SU-DHL-6 (cell line): ENCODE data around the gene EIF3D.
"Not testable (repeated sequence)": the region's sequence is repeated elsewhere in the genome, so short reads cannot be mapped to it uniquely, and the experiment has no call there.

ENCODE experiments used
- H2AFZ ChIP-seq: fragments of 200-600 bp; sonication (generic); 2 replicates; pipeline ENCODE4 v1.6.1; 2014; ENCODE audit warnings: low read depth, mild to moderate bottlenecking, moderate library complexity, mixed read lengths, antibody characterized with exemption, low read length; ENCODE audit not compliant: severe bottlenecking
- H3F3A ChIP-seq: fragments of 200-600 bp; shearing (Covaris generic); 2 replicates; pipeline ENCODE4 v1.6.0; 2016; ENCODE audit warnings: antibody characterized with exemption, mild to moderate bottlenecking; ENCODE audit not compliant: insufficient read depth
- H3K27ac ChIP-seq: fragments of 200-600 bp; sonication (generic); 2 replicates; pipeline ENCODE4 v1.5.1; 2016; ENCODE audit warnings: low read depth, mild to moderate bottlenecking, low read length, moderate library complexity, mixed read lengths
- H3K27me3 ChIP-seq: fragments of 200-600 bp; sonication (generic), shearing (Covaris generic); 2 replicates; pipeline ENCODE4 v1.6.0; 2014; ENCODE audit warnings: mild to moderate bottlenecking, low read length
- H3K36me3 ChIP-seq: fragments of 200-600 bp; sonication (generic); 2 replicates; pipeline ENCODE4 v1.6.1; 2014; ENCODE audit warnings: mild to moderate bottlenecking, low read length, mixed read lengths
- H3K4me2 ChIP-seq: fragments of 300-600, 200-600 bp; shearing (Covaris generic), sonication (generic); 2 replicates; pipeline ENCODE4 v1.6.0; 2014; ENCODE audit warnings: low read length, low read depth, mild to moderate bottlenecking; ENCODE audit not compliant: poor library complexity, severe bottlenecking
- H3K4me3 ChIP-seq: fragments of 200-600 bp; sonication (generic); 2 replicates; pipeline ENCODE4 v1.5.1; 2014; ENCODE audit warnings: antibody characterized with exemption, low read length, mild to moderate bottlenecking, mixed read lengths; ENCODE audit not compliant: insufficient read depth, poor library complexity, severe bottlenecking
- H3K79me2 ChIP-seq: fragments of 200-600 bp; sonication (generic); 2 replicates; pipeline ENCODE4 v1.6.1; 2014; ENCODE audit warnings: mild to moderate bottlenecking, low read length, moderate library complexity; ENCODE audit not compliant: insufficient read depth
- H3K9ac ChIP-seq: fragments of 200-600 bp; sonication (generic); 2 replicates; pipeline ENCODE4 v1.7.0; 2014; ENCODE audit warnings: mild to moderate bottlenecking, low read length
- H3K9me2 ChIP-seq: fragments of 200-600 bp; sonication (generic); replicated peaks from 2 replicates; pipeline ENCODE4 v1.6.1; 2014; ENCODE audit warnings: low read length; ENCODE audit not compliant: insufficient read depth
- H3K9me3 ChIP-seq: fragments of 200-600 bp; sonication (generic); 2 replicates; pipeline ENCODE4 v1.6.1; 2014; ENCODE audit warnings: low read length, mixed read lengths; ENCODE audit not compliant: insufficient read depth
- H4K20me1 ChIP-seq: fragments of 200-600 bp; sonication (generic); 2 replicates; pipeline ENCODE4 v1.6.1; 2014; ENCODE audit warnings: low read depth, mild to moderate bottlenecking, antibody characterized with exemption, low read length, moderate library complexity, mixed read lengths
- CTCF ChIP-seq: fragments of 200-600 bp; sonication (generic); IDR thresholded peaks from one replicate; pipeline ENCODE4 v1.5.1; 2017; ENCODE audit warnings: antibody characterized with exemption, mild to moderate bottlenecking, low read length, moderate library complexity; ENCODE audit not compliant: insufficient read depth, poor library complexity, severe bottlenecking
- EZH2phosphoT487 ChIP-seq: fragments of 200-600 bp; sonication (generic), shearing (Covaris generic); conservative IDR thresholded peaks from 2 replicates; pipeline ENCODE4 v1.6.1; 2018; ENCODE audit warnings: mild to moderate bottlenecking, antibody characterized with exemption, low read length, moderate library complexity, mixed read lengths

EIF3D gene

GRCh38 chr22:36520423-36520822, 8.5 kb downstream of the EIF3D start:
- Histone ChIP-seq H4K20me1 (no peaks in the 10 kb centered on the region), H3F3A (no peaks in the 10 kb centered on the region), H3K9me2 (no peaks in the 10 kb centered on the region), H3K4me3 (no peak overlapping the region), H3K27me3 (no peaks in the 10 kb centered on the region), H3K9ac (no peak overlapping the region), H3K27ac (no peak overlapping the region), H3K36me3 (peaks cover 56% of the 10 kb centered on the region), H3K79me2 (no peaks in the 10 kb centered on the region), H3K4me2 (no peak overlapping the region), H2AFZ (no peak overlapping the region), H3K9me3 (no peaks in the 10 kb centered on the region)
- TF ChIP-seq EZH2phosphoT487 = no peak
- no peak for TF ChIP-seq CTCF

- H3K27me3 ChIP-seq, H3K9me3 ChIP-seq, H3K9ac ChIP-seq, H3K79me2 ChIP-seq, H4K20me1 ChIP-seq, H3K4me3 ChIP-seq, H3K4me2 ChIP-seq, H3K9me2 ChIP-seq, H3K27ac ChIP-seq, H2AFZ ChIP-seq, H3F3A ChIP-seq: not testable (repeated sequence)
- peaks cover 52% of the 10 kb centered on the region for H3K36me3 ChIP-seq
Observed at GRCh38 chr22:36519906-36520305, 9.1 kb downstream of the EIF3D start.

GRCh38 chr22:36514766-36515165, 14.2 kb downstream of the EIF3D start:
- Histone ChIP-seq H2AFZ (no peak overlapping the region), H4K20me1 (no peaks in the 10 kb centered on the region), H3K36me3 (peaks cover 37% of the 10 kb centered on the region), H3K9me3 (no peaks in the 10 kb centered on the region), H3K4me2 (no peak overlapping the region), H3K27me3 (no peaks in the 10 kb centered on the region), H3K27ac (no peak overlapping the region), H3K9ac (no peak overlapping the region), H3K4me3 (no peak overlapping the region), H3K9me2 (no peaks in the 10 kb centered on the region), H3F3A (peaks cover 8% of the 10 kb centered on the region; the same call in 1 of the 2 replicates), H3K79me2 (no peaks in the 10 kb centered on the region)
- TF ChIP-seq CTCF (no peak), EZH2phosphoT487 (no peak)

GRCh38 chr22:36512991-36513390, 16.0 kb downstream of the EIF3D start:
- H2AFZ ChIP-seq = no peak overlapping the region
- H3K36me3 ChIP-seq = peaks cover 25% of the 10 kb centered on the region
- H3K9me3 ChIP-seq = no peaks in the 10 kb centered on the region
- TF ChIP-seq CTCF (no peak), EZH2phosphoT487 (no peak)
- H3K9me2 ChIP-seq = no peaks in the 10 kb centered on the region
- H3K9ac ChIP-seq = no peak overlapping the region
- no peak overlapping the region for H3K4me3 ChIP-seq
- no peak overlapping the region for H3K4me2 ChIP-seq
- no peak overlapping the region for H3K27ac ChIP-seq
- peaks cover 19% of the 10 kb centered on the region for H3F3A ChIP-seq
- H3K27me3 ChIP-seq = no peaks in the 10 kb centered on the region
- H3K79me2 ChIP-seq = no peaks in the 10 kb centered on the region
- H4K20me1 ChIP-seq = no peaks in the 10 kb centered on the region
